ENCODE data around the gene NMRAL1. TPM values are rescaled to one million over a fixed set of nuclear protein-coding genes. Genes with fewer than 3 reads are reported as not detected.

The NMRAL1 gene
- total RNA-seq, 1 experiment from 2014 or later, result 48.6 TPM

- Mint-ChIP-seq H3K9me3 (ENCODE audit: unreplicated experiment) (no peaks in the 10 kb centered on the region), H3K27ac (ENCODE audit: low read depth, unreplicated experiment) (no peak overlapping the region), H3K4me3 (ENCODE audit: unreplicated experiment) (no peak overlapping the region), H3K27me3 (ENCODE audit: insufficient read depth, unreplicated experiment) (no peaks in the 10 kb centered on the region), H3K36me3 (ENCODE audit: insufficient read depth, unreplicated experiment) (peaks cover 99% of the 10 kb centered on the region), H3K4me1 (ENCODE audit: insufficient read depth, unreplicated experiment) (no peaks in the 10 kb centered on the region)
- BruUV-seq (replicated peaks), result no TSS peak
- DNase-seq (ENCODE audit: unreplicated experiment), result no peak
- TF ChIP-seq CTCF (IDR thresholded peaks at IDR 0.05; ENCODE audit: unreplicated experiment), result no peak
- ChIA-PET POLR2A (no interaction called here), CTCF (interaction anchor here (0.6 to 1.1 kb wide), 2 partner anchors 8 to 85 kb away, joined by 3 read pairs; no protein-coding TSS in a partner anchor)
- intact Hi-C loops (cut with micrococcal nuclease), result no loop called here
Measured at GRCh38 chr16:4443986-4444385, 30.4 kb downstream of the NMRAL1 start.

GRCh38 chr16:4443271-4443670, 31.2 kb downstream of the NMRAL1 start:
- CTCF ChIA-PET, result interaction anchor here (0.6 kb wide), 2 partner anchors 291 to 583 kb away, joined by 4 to 5 read pairs; no protein-coding TSS in a partner anchor
- no TSS peak for BruUV-seq (replicated peaks)
- POLR2A ChIA-PET, result no interaction called here

GRCh38 chr16:4442371-4442770, 32.1 kb downstream of the NMRAL1 start:
- Mint-ChIP-seq H3K4me3 (ENCODE audit: unreplicated experiment) (no peak overlapping the region), H3K27ac (ENCODE audit: low read depth, unreplicated experiment) (no peak overlapping the region), H3K9me3 (ENCODE audit: unreplicated experiment) (no peaks in the 10 kb centered on the region), H3K27me3 (ENCODE audit: insufficient read depth, unreplicated experiment) (no peaks in the 10 kb centered on the region), H3K4me1 (ENCODE audit: insufficient read depth, unreplicated experiment) (no peaks in the 10 kb centered on the region), H3K36me3 (ENCODE audit: insufficient read depth, unreplicated experiment) (peaks cover 99% of the 10 kb centered on the region)
- intact Hi-C loops (cut with micrococcal nuclease), result no loop called here
- POLR2A ChIA-PET, result no interaction called here
- BruUV-seq (replicated peaks), result no TSS peak
- DNase-seq (ENCODE audit: unreplicated experiment), result no peak
- CTCF ChIA-PET, result no interaction called here
- no peak for TF ChIP-seq CTCF (IDR thresholded peaks at IDR 0.05; ENCODE audit: unreplicated experiment)

More at GRCh38 chr16:4443271-4443670, 31.2 kb downstream of the NMRAL1 start:
- H3K9me3 Mint-ChIP-seq (ENCODE audit: unreplicated experiment), result no peaks in the 10 kb centered on the region
- intact Hi-C loops (cut with micrococcal nuclease), result no loop called here
- H3K27me3 Mint-ChIP-seq (ENCODE audit: insufficient read depth, unreplicated experiment), result no peaks in the 10 kb centered on the region
- H3K27ac Mint-ChIP-seq (ENCODE audit: low read depth, unreplicated experiment), result peak overlapping the region; percentile 51
- peaks cover 99% of the 10 kb centered on the region for H3K36me3 Mint-ChIP-seq (ENCODE audit: insufficient read depth, unreplicated experiment)
- H3K4me3 Mint-ChIP-seq (ENCODE audit: unreplicated experiment), result no peak overlapping the region
- TF ChIP-seq CTCF (IDR thresholded peaks at IDR 0.05; ENCODE audit: unreplicated experiment), result no peak
- DNase-seq (ENCODE audit: unreplicated experiment), result no peak
- no peaks in the 10 kb centered on the region for H3K4me1 Mint-ChIP-seq (ENCODE audit: insufficient read depth, unreplicated experiment)

- Mint-ChIP-seq H3K36me3 (ENCODE audit: insufficient read depth, unreplicated experiment) (peaks cover 98% of the 10 kb centered on the region), H3K4me1 (ENCODE audit: insufficient read depth, unreplicated experiment) (peaks cover 14% of the 10 kb centered on the region), H3K27ac (ENCODE audit: low read depth, unreplicated experiment) (no peak overlapping the region), H3K27me3 (ENCODE audit: insufficient read depth, unreplicated experiment) (no peaks in the 10 kb centered on the region), H3K9me3 (ENCODE audit: unreplicated experiment) (no peaks in the 10 kb centered on the region), H3K4me3 (ENCODE audit: unreplicated experiment) (no peak overlapping the region)
- DNase-seq (ENCODE audit: unreplicated experiment), result no peak
- intact Hi-C loops (cut with micrococcal nuclease), result no loop called here
- BruUV-seq (replicated peaks), result no TSS peak
- ChIA-PET CTCF (interaction anchor here (0.6 to 1.0 kb wide), 2 partner anchors 26 to 140 kb away, joined by 3 read pairs; no protein-coding TSS in a partner anchor), POLR2A (interaction anchor here (0.7 kb wide), 1 partner anchor 22 kb away, joined by 3 read pairs; no protein-coding TSS in a partner anchor)
- no peak for TF ChIP-seq CTCF (IDR thresholded peaks at IDR 0.05; ENCODE audit: unreplicated experiment)
Measured at GRCh38 chr16:4437366-4437765, 37.1 kb downstream of the NMRAL1 start.
